Tibial nerve (tissue), 3 donors: Measurements from ENCODE around the gene TMEM242.

ENCODE experiments used
- CTCF ChIP-seq, 5 experiments: fragments of 200-600 bp in 3 of 5; fragments of 450-650 bp in 2 of 5; sonication (generic) in 3 of 5; IDR thresholded peaks; one replicate each; pipeline ENCODE4 v1.5.1; 2016 to 2019; ENCODE audit warnings: antibody characterized with exemption in 5 of 5, mild to moderate bottlenecking in 3 of 5, moderate library complexity in 2 of 5
- POLR2A ChIP-seq, 2 donors: fragments of 450-650 bp; IDR thresholded peaks; one replicate each; pipeline ENCODE4 v1.6.1; 2017; ENCODE audit warnings: antibody characterized with exemption in 2 of 2, mild to moderate bottlenecking in 2 of 2, moderate library complexity in 2 of 2

- TF ChIP-seq CTCF (IDR thresholded peaks at IDR 0.05) (no peak), POLR2A (IDR thresholded peaks at IDR 0.05) (no peak)
Measured at GRCh38 chr6:157271441-157271840, 51.9 kb downstream of the TMEM242 start.
